Stomach smooth muscle (tissue), 2 donors: ENCODE measurements around the gene CCDC187.
"Not testable (repeated sequence)": the region's sequence is repeated elsewhere in the genome, so short reads cannot be mapped to it uniquely, and the experiment has no call there.

Source experiments
- H3K27ac ChIP-seq: one replicate; pipeline ENCODE4 v1.7.0; 2013; ENCODE audit warnings: mild to moderate bottlenecking, low read length, inconsistent platforms
- H3K27me3 ChIP-seq, 2 donors: one replicate each; pipeline ENCODE4 v1.7.0; 2013; ENCODE audit warnings: low read length in 2 of 2; ENCODE audit not compliant: insufficient read depth in 2 of 2, control insufficient read depth in 1 of 2
- H3K36me3 ChIP-seq, 2 donors: one replicate each; pipeline ENCODE4 v1.7.0; 2013; ENCODE audit warnings: low read length in 2 of 2; ENCODE audit not compliant: control insufficient read depth in 2 of 2, insufficient read depth in 2 of 2
- H3K4me1 ChIP-seq: one replicate; pipeline ENCODE4 v1.7.0; 2013; ENCODE audit warnings: low read length; ENCODE audit not compliant: control insufficient read depth, insufficient read depth
- H3K4me3 ChIP-seq, 2 donors: one replicate each; pipeline ENCODE4 v1.7.0; 2013; ENCODE audit warnings: low read length in 2 of 2
- H3K9ac ChIP-seq, 2 donors: one replicate each; pipeline ENCODE4 v1.7.0; 2013; ENCODE audit warnings: low read length in 2 of 2, mild to moderate bottlenecking in 1 of 2
- H3K9me3 ChIP-seq, 2 donors: one replicate each; pipeline ENCODE4 v1.7.0; 2013; ENCODE audit warnings: low read length in 2 of 2; ENCODE audit not compliant: control insufficient read depth in 2 of 2
- donor health status: healthy.
- donor health status: Pancreatic carcinoma.

CCDC187 gene

DNA sequence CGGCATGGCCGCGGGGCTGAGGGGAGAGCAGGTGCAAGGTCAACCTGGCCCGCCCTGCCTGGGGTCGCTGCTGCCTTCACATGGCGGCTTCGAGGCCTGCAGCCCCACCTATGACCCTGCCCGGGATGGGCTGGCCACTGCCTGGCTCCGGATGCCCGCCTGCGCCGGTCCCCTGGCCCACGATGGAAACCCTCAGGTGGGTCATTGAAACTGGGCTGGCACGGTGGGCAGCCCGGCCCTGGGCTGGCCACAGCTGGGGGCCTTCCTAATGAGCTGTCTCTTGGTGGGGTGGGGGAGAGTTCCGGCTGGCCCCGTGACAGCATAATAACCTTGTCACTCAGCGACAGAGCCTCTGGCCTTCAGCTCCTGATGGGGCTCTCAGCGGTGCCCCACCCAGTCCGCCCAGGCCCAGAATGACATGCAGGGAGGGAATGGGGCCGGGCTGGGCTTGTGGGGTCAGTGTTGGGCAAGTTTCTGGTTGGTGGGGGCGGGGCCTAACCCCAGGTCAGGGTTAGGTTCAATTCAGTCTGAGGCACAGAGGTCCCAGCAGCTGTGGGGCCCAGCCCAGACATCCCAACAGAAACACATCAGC, at the start of gene CCDC187:
Gene CCDC187 (minus strand): TSS at position 270 of the 592 bp plus-strand sequence. CDS start 264 bp downstream, at position 6.
- H3K27ac ChIP-seq: no peak within 1 kb of the TSS
- H3K36me3 ChIP-seq: no peaks in the 10 kb centered on the region

DNA sequence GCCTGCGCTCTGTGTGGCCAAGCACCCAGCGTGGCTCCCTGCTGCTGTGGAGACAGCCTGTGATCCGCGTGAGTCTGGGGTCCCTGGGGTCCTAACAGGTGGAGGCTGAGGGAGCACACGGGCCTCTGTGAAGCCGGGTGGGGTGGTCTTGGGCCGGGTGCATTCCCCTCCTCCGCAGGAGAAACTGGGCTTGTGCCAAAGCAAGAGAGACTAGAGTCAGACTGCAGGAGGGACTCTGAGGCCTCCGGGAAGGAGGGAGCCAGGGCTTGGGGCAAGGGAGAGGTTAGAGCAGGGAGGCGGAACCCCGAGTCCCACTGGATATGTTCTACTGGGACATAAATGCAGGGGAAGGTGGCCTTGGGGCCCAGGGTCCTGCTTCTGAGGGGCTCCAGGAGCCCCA, 49.2 kb upstream of the CCDC187 start:
- H3K9ac ChIP-seq: no peak overlapping the region
- H3K36me3 ChIP-seq: peaks cover 0 to 5% of the 10 kb centered on the region in 2 donors
- H3K27ac ChIP-seq: no peak overlapping the region
- H3K9me3 ChIP-seq: no peaks in the 10 kb centered on the region
- H3K4me1 ChIP-seq: peaks cover 16% of the 10 kb centered on the region
- no peaks in the 10 kb centered on the region for H3K27me3 ChIP-seq
- H3K4me3 ChIP-seq: no peak overlapping the region

More for the DNA sequence above, at the start of gene CCDC187:
- H3K27me3 ChIP-seq: peaks cover 9 to 28% of the 10 kb centered on the region in 2 donors
- H3K4me3 ChIP-seq: no peak within 1 kb of the TSS
- no peak within 1 kb of the TSS for H3K9ac ChIP-seq
- no peaks in the 10 kb centered on the region for H3K4me1 ChIP-seq
- no peaks in the 10 kb centered on the region for H3K9me3 ChIP-seq

DNA sequence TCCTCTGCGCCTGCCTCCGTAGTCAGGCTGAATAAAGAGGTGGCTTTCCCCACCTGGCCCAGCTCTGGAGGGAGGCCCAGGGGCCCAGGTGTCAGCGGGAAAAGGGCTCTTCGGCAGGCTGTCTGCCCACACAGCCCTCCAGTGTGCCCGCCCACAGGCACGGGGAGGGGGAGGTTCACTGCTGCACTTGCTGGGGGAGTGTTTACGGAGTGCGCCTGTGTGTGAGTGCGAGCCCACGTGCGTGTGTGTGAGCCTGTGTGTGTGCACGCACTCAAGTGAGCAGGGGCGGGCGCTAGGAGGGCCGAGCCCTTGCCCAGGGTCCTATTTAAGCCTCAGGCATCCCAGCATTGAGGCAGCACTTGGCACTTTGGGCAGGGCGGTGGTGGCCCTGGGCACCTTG, 48.8 kb upstream of the CCDC187 start:
- Histone ChIP-seq H3K27ac (no peak overlapping the region), H3K36me3 (peaks cover 0 to 5% of the 10 kb centered on the region in 2 donors), H3K4me1 (peaks cover 16% of the 10 kb centered on the region), H3K9ac (no peak overlapping the region), H3K4me3 (no peak overlapping the region), H3K9me3 (no peaks in the 10 kb centered on the region), H3K27me3 (no peaks in the 10 kb centered on the region)

DNA sequence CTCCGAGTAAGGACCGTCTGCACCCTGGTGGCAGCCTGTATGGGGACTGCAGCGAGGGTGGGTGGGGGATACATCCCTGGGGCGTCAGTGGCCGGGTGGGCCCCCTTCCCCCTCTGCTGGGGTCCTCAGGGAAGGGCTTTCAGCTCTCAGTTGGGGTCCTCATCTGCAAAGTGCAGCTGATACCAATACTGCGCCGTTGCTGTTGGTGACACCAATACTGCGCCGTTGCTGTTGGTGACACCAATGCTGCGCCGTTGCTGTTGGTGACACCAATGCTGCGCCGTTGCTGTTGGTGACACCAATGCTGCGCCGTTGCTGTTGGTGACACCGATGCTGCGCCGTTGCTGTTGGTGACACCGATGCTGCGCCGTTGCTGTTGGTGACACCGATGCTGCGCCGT, 48.0 kb upstream of the CCDC187 start:
- H3K27ac ChIP-seq, H3K4me3 ChIP-seq, H3K27me3 ChIP-seq, H3K9ac ChIP-seq, H3K9me3 ChIP-seq, H3K36me3 ChIP-seq: not testable (repeated sequence)
- H3K4me1 ChIP-seq: peaks cover 16% of the 10 kb centered on the region

DNA sequence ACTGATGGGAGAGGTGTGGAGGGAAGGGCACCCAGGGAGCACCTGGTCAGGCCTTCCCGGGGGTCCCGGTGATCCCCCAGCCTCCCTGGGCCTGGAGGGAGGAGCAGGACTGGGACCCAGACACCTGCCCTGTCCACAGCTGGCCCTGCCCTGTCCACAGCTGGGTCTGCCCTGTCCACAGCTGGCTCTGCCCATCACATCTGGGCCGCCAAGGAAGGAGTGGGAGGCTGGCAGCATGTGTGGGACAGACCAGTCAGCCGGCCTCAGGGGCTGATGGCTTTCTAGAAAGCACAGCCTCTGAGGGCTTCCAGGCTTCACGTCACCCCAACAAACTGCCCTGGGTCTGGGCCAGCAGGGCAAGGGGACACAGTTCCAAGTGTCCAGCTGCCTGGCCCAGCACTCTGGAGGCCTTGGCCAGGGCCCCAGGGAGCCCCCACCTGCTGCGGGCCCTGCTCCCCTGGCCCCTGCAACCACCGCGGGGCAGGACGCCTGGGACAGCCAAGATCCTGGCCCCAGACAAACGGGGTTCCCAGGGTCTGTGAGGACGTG, 47.4 kb upstream of the CCDC187 start:
- Histone ChIP-seq H3K4me3 (no peak overlapping the region), H3K9ac (no peak overlapping the region), H3K4me1 (peaks cover 17% of the 10 kb centered on the region), H3K27me3 (no peaks in the 10 kb centered on the region), H3K27ac (no peak overlapping the region), H3K36me3 (peaks cover 0 to 3% of the 10 kb centered on the region in 2 donors), H3K9me3 (no peaks in the 10 kb centered on the region)

DNA sequence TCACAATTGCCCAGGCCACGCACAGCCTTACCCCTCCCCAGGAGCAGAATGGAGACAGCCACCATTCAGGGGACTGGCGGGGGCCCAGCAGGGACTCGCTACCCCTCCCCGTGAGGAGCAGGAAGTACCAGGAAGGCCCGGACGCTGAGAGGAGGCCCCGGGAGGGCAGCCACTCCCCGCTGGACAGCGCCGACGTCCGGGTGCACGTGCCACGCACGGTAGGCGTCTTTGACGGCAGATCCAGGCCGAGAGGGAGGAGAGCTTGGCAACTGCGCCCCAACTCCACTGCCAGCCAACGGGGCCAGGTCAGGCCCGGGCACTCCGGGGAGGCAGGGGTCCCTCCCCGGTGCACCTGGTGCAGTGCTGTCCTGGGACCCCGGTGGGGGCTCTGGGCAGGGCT, 45.7 kb upstream of the CCDC187 start:
- Histone ChIP-seq H3K4me3 (no peak overlapping the region), H3K27ac (no peak overlapping the region), H3K9me3 (no peaks in the 10 kb centered on the region), H3K9ac (no peak overlapping the region), H3K36me3 (peaks cover 0 to 3% of the 10 kb centered on the region in 2 donors), H3K4me1 (peaks cover 18% of the 10 kb centered on the region), H3K27me3 (no peaks in the 10 kb centered on the region)

DNA sequence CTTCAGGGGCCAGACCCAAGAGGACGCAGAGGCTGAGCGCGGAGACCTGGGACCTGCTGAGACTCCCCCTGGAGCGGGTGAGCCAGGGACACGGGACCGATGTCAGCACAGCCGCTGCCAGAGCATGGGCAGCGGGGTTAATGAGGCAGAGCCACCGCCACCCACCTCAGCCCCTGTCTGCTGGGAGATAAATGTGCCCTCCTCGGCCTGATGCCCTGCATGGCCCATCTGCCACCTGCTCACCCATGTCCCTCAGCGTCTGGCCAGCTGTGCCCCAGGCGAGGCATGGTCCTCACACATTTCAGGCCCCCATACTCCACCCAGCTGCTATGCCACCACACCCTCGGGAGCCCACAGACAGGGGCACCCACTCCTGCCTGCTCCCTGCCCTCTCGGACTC, 44.8 kb upstream of the CCDC187 start:
- Histone ChIP-seq H3K4me1 (peaks cover 9% of the 10 kb centered on the region), H3K27ac (no peak overlapping the region), H3K9me3 (no peaks in the 10 kb centered on the region), H3K9ac (no peak overlapping the region), H3K36me3 (peaks cover 0 to 3% of the 10 kb centered on the region in 2 donors), H3K27me3 (no peaks in the 10 kb centered on the region), H3K4me3 (no peak overlapping the region)

DNA sequence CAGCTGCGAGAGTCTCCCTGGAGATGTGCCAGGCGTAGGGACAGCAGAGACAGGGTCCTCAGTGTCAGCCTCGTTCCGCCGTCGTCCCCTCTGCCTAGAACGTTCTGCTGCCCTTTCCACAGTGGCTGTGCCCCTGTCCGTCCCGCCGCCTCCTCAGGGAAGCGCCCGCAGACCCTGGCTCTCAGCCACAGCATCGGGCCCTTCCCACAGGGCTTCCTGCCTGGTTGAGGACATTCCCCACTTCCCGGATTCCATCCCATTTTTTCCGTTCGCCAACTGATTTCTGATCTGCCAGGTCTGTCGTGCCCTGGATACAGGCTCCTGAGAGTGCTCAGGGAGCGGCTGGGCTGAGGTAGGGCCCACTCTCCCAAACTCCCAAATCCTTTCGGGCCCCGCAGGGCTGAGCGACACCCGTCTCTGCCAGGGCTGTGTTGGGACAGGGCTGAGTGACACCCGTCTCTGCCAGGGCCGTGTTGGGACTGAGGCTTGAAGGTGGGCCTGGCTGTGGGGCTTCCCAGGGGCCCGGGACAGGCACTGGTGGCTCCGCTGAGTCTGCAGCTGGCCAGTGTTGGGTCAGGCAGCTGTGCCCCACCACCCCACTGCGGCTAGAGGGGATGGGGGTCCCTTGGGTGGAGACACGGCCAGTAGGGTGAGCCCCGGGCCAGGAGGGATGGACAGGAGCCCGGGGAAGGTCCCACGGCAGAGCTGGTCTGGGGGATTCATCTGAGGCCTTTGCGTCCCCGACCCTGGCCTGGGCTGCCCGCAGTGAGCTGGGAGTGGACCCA, 43.8 kb upstream of the CCDC187 start:
- no peak overlapping the region for H3K4me3 ChIP-seq
- peaks cover 0 to 3% of the 10 kb centered on the region in 2 donors for H3K36me3 ChIP-seq

DNA sequence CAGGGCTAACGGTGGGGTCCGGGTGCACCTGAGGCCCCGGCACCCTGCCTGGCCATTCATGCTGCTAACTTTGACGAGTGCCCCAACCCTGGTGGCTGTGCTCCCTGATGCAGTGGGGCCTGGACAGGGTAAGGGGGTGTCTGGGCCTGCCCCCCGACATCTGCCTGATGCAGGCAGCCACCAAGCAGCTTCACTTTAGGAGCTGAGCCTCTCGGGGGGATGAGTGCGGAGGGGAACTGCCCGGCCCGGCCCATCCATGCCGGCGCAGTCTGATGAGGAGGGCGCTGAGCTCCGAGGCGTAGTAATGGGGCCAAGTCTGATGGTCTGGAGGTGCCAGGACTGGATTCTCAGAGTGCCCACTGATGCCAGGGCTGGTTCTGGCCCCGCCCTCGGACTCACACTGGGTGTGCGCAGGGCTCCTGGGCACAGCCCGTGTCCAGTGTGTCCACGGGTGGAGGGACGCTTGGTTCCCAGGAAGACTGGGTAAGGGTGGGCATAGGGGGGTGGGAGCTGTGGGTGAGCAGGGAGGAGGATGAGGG, 43.1 kb upstream of the CCDC187 start:
- peaks cover 21% of the 10 kb centered on the region for H3K4me1 ChIP-seq
- no peak overlapping the region for H3K9ac ChIP-seq
- H3K4me3 ChIP-seq: no peak overlapping the region

More for the DNA sequence above, 43.8 kb upstream of the CCDC187 start:
- Histone ChIP-seq H3K27ac (no peak overlapping the region), H3K9ac (no peak overlapping the region), H3K4me1 (peaks cover 16% of the 10 kb centered on the region), H3K9me3 (no peaks in the 10 kb centered on the region), H3K27me3 (no peaks in the 10 kb centered on the region)

DNA sequence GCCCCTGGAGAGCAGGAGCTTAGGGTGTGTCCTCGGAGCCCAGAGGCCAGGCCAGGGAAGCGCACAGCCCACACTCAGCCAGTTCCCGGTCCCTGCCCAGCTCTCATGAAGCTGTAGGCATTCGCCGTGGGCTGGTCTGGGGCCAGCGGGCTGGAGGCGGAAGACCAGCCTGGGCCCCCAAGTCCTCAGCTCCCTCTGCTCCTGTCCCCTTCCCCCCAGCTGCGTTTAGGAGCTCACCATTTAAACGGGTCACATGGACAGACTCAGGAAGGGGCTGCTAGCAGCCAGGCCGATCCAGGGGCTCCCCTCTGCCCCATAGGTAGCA, 42.2 kb upstream of the CCDC187 start:
- H3K36me3 ChIP-seq: peaks cover 0 to 3% of the 10 kb centered on the region in 2 donors
- H3K27ac ChIP-seq: no peak overlapping the region
- no peaks in the 10 kb centered on the region for H3K27me3 ChIP-seq
- H3K9me3 ChIP-seq: no peaks in the 10 kb centered on the region
- peak overlapping the region in 1 of 2 donors; percentile 15 for H3K4me3 ChIP-seq
- peaks cover 24% of the 10 kb centered on the region for H3K4me1 ChIP-seq
- no peak overlapping the region for H3K9ac ChIP-seq

More for the DNA sequence above, 43.1 kb upstream of the CCDC187 start:
- H3K27me3 ChIP-seq: no peaks in the 10 kb centered on the region
- H3K36me3 ChIP-seq: peaks cover 0 to 3% of the 10 kb centered on the region in 2 donors
- no peaks in the 10 kb centered on the region for H3K9me3 ChIP-seq
- H3K27ac ChIP-seq: no peak overlapping the region
